CD4-positive, alpha-beta T cell treated with Interleukin-10 for 1 hour (primary cell): ENCODE measurements around the gene DR1.
"Not testable (repeated sequence)": the region's sequence is repeated elsewhere in the genome, so short reads cannot be mapped to it uniquely, and the experiment has no call there.

Experiments used
- DNase-seq: peaks from one replicate; pipeline ENCODE4 v3.0.0-alpha.2; 2020

DR1 gene

GRCh38 chr1:93344484-93344883 is 1.2 kb upstream of the DR1 start:
- DNase-seq = no peak

- peak; percentile 13 for DNase-seq
These were observed 648 bp upstream of the DR1 start for GRCh38 chr1:93344886-93345632.

GRCh38 chr1:93346421-93346993 is 800 bp downstream of the DR1 start:
- DNase-seq = peak; percentile 56

GRCh38 chr1:93347334-93347899 is 1.7 kb downstream of the DR1 start:
- DNase-seq = no peak

GRCh38 chr1:93348104-93348728 is 2.5 kb downstream of the DR1 start:
- no peak for DNase-seq

GRCh38 chr1:93349231-93350135 is 3.8 kb downstream of the DR1 start:
- no peak for DNase-seq

GRCh38 chr1:93350322-93350721 is 4.6 kb downstream of the DR1 start:
- DNase-seq = no peak

- no peak for DNase-seq
These were observed 5.2 kb downstream of the DR1 start for GRCh38 chr1:93350875-93351274.

- DNase-seq = not testable (repeated sequence)
These were observed 5.6 kb downstream of the DR1 start for GRCh38 chr1:93351346-93351745.

- DNase-seq = no peak
These were observed 6.7 kb downstream of the DR1 start for GRCh38 chr1:93352376-93352775.

- DNase-seq = no peak
These were observed 7.6 kb downstream of the DR1 start for GRCh38 chr1:93353286-93353685.

- no peak for DNase-seq
These were observed 9.0 kb downstream of the DR1 start for GRCh38 chr1:93354749-93355148.

GRCh38 chr1:93357242-93357641 is 11.5 kb downstream of the DR1 start:
- no peak for DNase-seq

- no peak for DNase-seq
These were observed 12.6 kb downstream of the DR1 start for GRCh38 chr1:93358293-93358692.

GRCh38 chr1:93360111-93360510 is 14.4 kb downstream of the DR1 start:
- no peak for DNase-seq

- no peak for DNase-seq
These were observed 16.5 kb downstream of the DR1 start for GRCh38 chr1:93362237-93362636.

GRCh38 chr1:93365813-93366212 is 20.1 kb downstream of the DR1 start:
- DNase-seq = no peak

GRCh38 chr1:93369734-93370133 is 24.0 kb downstream of the DR1 start:
- DNase-seq = no peak

- no peak for DNase-seq
These were observed 28.8 kb downstream of the DR1 start for GRCh38 chr1:93374334-93375106.

GRCh38 chr1:93384656-93385055 is 38.9 kb downstream of the DR1 start:
- no peak for DNase-seq

- not testable (repeated sequence) for DNase-seq
These were observed 40.6 kb downstream of the DR1 start for GRCh38 chr1:93386268-93386667.

GRCh38 chr1:93394514-93394913 is 48.8 kb downstream of the DR1 start:
- no peak for DNase-seq
